ENCODE data around the gene NGB. TPM values are rescaled to one million over a fixed set of nuclear protein-coding genes. Genes with fewer than 3 reads are reported as not detected.
A peak's percentile ranks its signal among the peaks of the same experiment; 100 is the strongest.

NGB gene
- total and polyA plus RNA-seq, 2 of the 8 experiments (the other 6 are each of a cell fraction or from before 2014, with no cell fraction given), result 0.30 to 0.60 TPM

DNA sequence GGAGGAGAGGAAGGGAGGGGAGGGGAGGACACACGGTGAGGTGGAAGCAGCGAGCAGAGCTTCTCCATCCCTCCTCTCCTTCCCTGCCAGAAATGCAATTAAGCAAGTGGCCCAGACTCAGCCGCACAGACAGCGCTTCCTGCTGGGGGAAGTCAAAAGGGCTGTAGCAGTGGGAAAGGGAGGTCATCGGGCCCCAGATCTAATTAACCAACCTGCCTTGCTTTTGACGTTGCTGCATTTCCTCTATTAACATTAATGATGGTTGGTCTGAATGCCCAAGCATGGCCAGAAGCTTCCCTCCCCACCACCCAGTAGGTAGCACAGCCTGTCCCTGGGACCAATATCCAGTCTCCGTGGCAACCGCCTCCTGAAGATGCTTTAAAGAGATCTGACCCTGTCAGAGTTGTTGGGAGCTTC, 4.6 kb upstream of the NGB start:
- Histone ChIP-seq H2BK12ac (ENCODE audit: low read depth, low read length) (no peak overlapping the region), H3K79me1 (ENCODE audit: low read depth, low read length) (no peaks in the 10 kb centered on the region), H3K23me2 (ENCODE audit: low read depth, low read length) (peaks cover 3% of the 10 kb centered on the region; the same call in 1 of the 2 replicates), H3K27ac (ENCODE audit: low read depth, low read length) (no peak overlapping the region), H3K4me3 (ENCODE audit: extremely low read depth in 1 of 4, insufficient read depth in 2 of 4, low read depth in 3 of 4, low read length in 4 of 4) (no peak overlapping the region), H3K4ac (replicated peaks; ENCODE audit: insufficient read length, low read depth, low read length) (no peak overlapping the region), H2BK15ac (ENCODE audit: low read length) (no peak overlapping the region), H2AK5ac (ENCODE audit: low read depth, low read length) (no peak overlapping the region), H3K27me3 (replicated peaks in 1 of 4; ENCODE audit: control insufficient read depth in 3 of 4, extremely low read depth in 1 of 4, insufficient read depth in 3 of 4, low read length in 3 of 4) (peaks cover 8 to 24% (median 23%) of the 10 kb centered on the region in 4 experiments), H4K5ac (ENCODE audit: insufficient read length, low read depth, low read length) (no peak overlapping the region), H4K20me1 (replicated peaks in 1 of 2; ENCODE audit: control insufficient read depth in 1 of 2, insufficient read depth in 2 of 2, low read length in 2 of 2) (peaks cover 0 to 1% of the 10 kb centered on the region in 2 experiments), H3K23ac (ENCODE audit: insufficient read length) (no peak overlapping the region), H3K36me3 (ENCODE audit: control insufficient read depth in 2 of 4, insufficient read depth in 4 of 4, low read length in 3 of 4) (peaks cover 0 to 5% (median 3%) of the 10 kb centered on the region in 4 experiments; a peak in 3 of 8 replicates), H3K14ac (ENCODE audit: insufficient read length) (no peak overlapping the region), H3K9ac (replicated peaks in 1 of 4; ENCODE audit: extremely low read depth in 1 of 4, low read depth in 3 of 4, low read length in 3 of 4) (no peak overlapping the region), H2BK20ac (ENCODE audit: low read length) (no peak overlapping the region), H3K79me2 (ENCODE audit: control insufficient read depth in 1 of 2, insufficient read depth in 2 of 2, low read length in 2 of 2) (no peaks in the 10 kb centered on the region), H4K91ac (replicated peaks; ENCODE audit: insufficient read length, low read length) (no peak overlapping the region), H3K18ac (ENCODE audit: extremely low read depth, low read length) (no peak overlapping the region), H3K4me2 (ENCODE audit: insufficient read depth in 1 of 2, low read depth in 2 of 2, low read length in 2 of 2) (no peak overlapping the region), H2AFZ (ENCODE audit: low read length) (no peak overlapping the region), H3K9me3 (ENCODE audit: insufficient read depth in 2 of 2, low read depth in 1 of 2, low read length in 1 of 2) (no peaks in the 10 kb centered on the region), H2BK5ac (ENCODE audit: low read depth, low read length) (no peak overlapping the region), H2BK120ac (replicated peaks; ENCODE audit: low read depth, low read length) (no peak overlapping the region), H3K4me1 (replicated peaks in 1 of 4; ENCODE audit: control insufficient read depth in 3 of 4, insufficient read depth in 4 of 4, low read length in 3 of 4) (peaks cover 0 to 4% (median 3%) of the 10 kb centered on the region in 4 experiments; a peak in 2 of 7 replicates), H4K8ac (ENCODE audit: extremely low read depth, insufficient read depth, low read length) (peak overlapping the region; percentile 83; the same call in 1 of the 2 replicates), H3K56ac (replicated peaks; ENCODE audit: insufficient read length, low read depth, low read length) (no peak overlapping the region)
- ChIA-PET CTCF (ENCODE audit: partially characterized antibody) (interaction anchor here (0.7 to 5.6 kb wide), 31 partner anchors 8 to 491 kb away, joined by 3 to 32 read pairs (median 4); partner anchors contain the start of gene ZDHHC22), POLR2A (ENCODE audit: partially characterized antibody) (interaction anchor here (0.6 to 1.0 kb wide), 2 partner anchors 165 to 1475 kb away, joined by 3 to 4 read pairs; no protein-coding TSS in a partner anchor)
- 77% methylated on average over 7 of the region's 8 CpGs; no CpG with 5 or more reads in 1 of the 2 experiments for WGBS, 2 experiments (ENCODE audit: extremely low coverage in 1 of 2, insufficient coverage in 1 of 2, insufficient read length in 1 of 2, insufficient replicate concordance in 2 of 2, low coverage in 1 of 2, low lambda C conversion rate in 2 of 2, missing lambda C conversion rate in 1 of 2)
- DNase-seq (ENCODE audit: low read depth in 1 of 2, low spot score in 2 of 2) (no peak), FAIRE-seq (no peak)
- TF ChIP-seq RAD21 (IDR thresholded peaks at IDR 0.05 in 1 of 2, conservative IDR thresholded peaks at IDR 0.05 in 1 of 2; ENCODE audit: low read depth in 2 of 2, low read length in 2 of 2) (peak; percentile 48 to 57), HDAC2 (IDR thresholded peaks at IDR 0.05; ENCODE audit: borderline replicate concordance in 1 of 2, low read depth in 2 of 2, low read length in 2 of 2) (no peak)
- TF ChIP-seq, protein P1, sequence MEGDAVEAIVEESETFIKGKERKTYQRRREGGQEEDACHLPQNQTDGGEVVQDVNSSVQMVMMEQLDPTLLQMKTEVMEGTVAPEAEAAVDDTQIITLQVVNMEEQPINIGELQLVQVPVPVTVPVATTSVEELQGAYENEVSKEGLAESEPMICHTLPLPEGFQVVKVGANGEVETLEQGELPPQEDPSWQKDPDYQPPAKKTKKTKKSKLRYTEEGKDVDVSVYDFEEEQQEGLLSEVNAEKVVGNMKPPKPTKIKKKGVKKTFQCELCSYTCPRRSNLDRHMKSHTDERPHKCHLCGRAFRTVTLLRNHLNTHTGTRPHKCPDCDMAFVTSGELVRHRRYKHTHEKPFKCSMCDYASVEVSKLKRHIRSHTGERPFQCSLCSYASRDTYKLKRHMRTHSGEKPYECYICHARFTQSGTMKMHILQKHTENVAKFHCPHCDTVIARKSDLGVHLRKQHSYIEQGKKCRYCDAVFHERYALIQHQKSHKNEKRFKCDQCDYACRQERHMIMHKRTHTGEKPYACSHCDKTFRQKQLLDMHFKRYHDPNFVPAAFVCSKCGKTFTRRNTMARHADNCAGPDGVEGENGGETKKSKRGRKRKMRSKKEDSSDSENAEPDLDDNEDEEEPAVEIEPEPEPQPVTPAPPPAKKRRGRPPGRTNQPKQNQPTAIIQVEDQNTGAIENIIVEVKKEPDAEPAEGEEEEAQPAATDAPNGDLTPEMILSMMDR (IDR thresholded peaks at IDR 0.05; ENCODE audit: control extremely low read depth in 1 of 3, insufficient read depth in 1 of 3, low read depth in 1 of 3, low read length in 3 of 3), result peak; percentile 36 to 44 (median 38); a peak in 3 of 4 replicates

All from H1 (cell line).